HepG2 (cell line): ENCODE measurements around the gene ZNF273. TPM values are rescaled to one million over a fixed set of nuclear protein-coding genes. Genes with fewer than 3 reads are reported as not detected.

Experiments used
- CENPBD1 ChIP-seq: sonication (generic); formaldehyde crosslinking; IDR thresholded peaks from 2 replicates; pipeline ENCODE4 v1.8.0; 2022; ENCODE audit warnings: missing genetic modification reagents, low read depth, mild to moderate bottlenecking, borderline replicate concordance
- RNF2 ChIP-seq: fragments of 450-650 bp; conservative IDR thresholded peaks from 2 replicates; pipeline ENCODE4 v1.6.1; 2016; ENCODE audit warnings: low read depth
- SMAD9 ChIP-seq: sonication (generic); formaldehyde crosslinking; IDR thresholded peaks from 2 replicates; pipeline ENCODE4 v1.5.1; 2020; ENCODE audit warnings: mild to moderate bottlenecking, missing genetic modification reagents
- ZBTB8A ChIP-seq: sonication (generic); formaldehyde crosslinking; IDR thresholded peaks from 2 replicates; pipeline ENCODE4 v1.4.0; 2020; ENCODE audit warnings: mild to moderate bottlenecking, low read depth, missing genetic modification reagents, borderline replicate concordance
- ZMYM4 ChIP-seq: sonication (generic); formaldehyde crosslinking; IDR thresholded peaks from 2 replicates; pipeline ENCODE4 v1.8.1; 2023; ENCODE audit warnings: mild to moderate bottlenecking, missing genetic modification reagents
- ZNF142 ChIP-seq: sonication (generic); formaldehyde crosslinking; IDR thresholded peaks from 2 replicates; pipeline ENCODE4 v1.4.0; 2020; ENCODE audit warnings: missing genetic modification reagents
- ZNF281 ChIP-seq: sonication (generic); formaldehyde crosslinking; IDR thresholded peaks from 2 replicates; pipeline ENCODE4 v1.4.0; 2020; ENCODE audit warnings: missing genetic modification reagents, borderline replicate concordance
- ZNF574 ChIP-seq: sonication (generic); formaldehyde crosslinking; IDR thresholded peaks from 2 replicates; pipeline ENCODE4 v1.4.0; 2020; ENCODE audit warnings: missing genetic modification reagents
- ZNF777 ChIP-seq: sonication (generic); formaldehyde crosslinking; IDR thresholded peaks from 2 replicates; pipeline ENCODE4 v1.4.0; 2020; ENCODE audit warnings: missing genetic modification reagents
- ZUFSP ChIP-seq: sonication (generic); formaldehyde crosslinking; IDR thresholded peaks from 2 replicates; pipeline ENCODE4 v1.9.0; 2021; ENCODE audit warnings: missing genetic modification reagents, mild to moderate bottlenecking, borderline replicate concordance
- polyA plus RNA-seq, 8 experiments: library from polyadenylated mRNA; depleted of rRNA in 3 of 8; stranded (reverse) in 7 of 8; unstranded in 1 of 8; fragments of >200 nt; fragmentation: Illumina TruSeq in 4 of 8; extraction: Trizol in 4 of 8; gene quantifications; 2 replicates each; pipeline versions ENCODE4 v1.2.1 to v1.2.3, GENCODE V29; 2011 to 2016; ENCODE audit warnings: low read depth in 4 of 8, missing spikeins in 1 of 8, mixed read lengths in 1 of 8; ENCODE audit not compliant: insufficient read depth in 1 of 8
- total RNA-seq, 5 experiments: library from RNA; depleted of rRNA; stranded (reverse); fragments of >200 nt; fragmentation: Illumina TruSeq; extraction: Trizol; gene quantifications; 2 replicates each; pipeline ENCODE4 v1.2.3, GENCODE V29; 2016; ENCODE audit warnings: low read depth in 1 of 5

The ZNF273 gene
- total and polyA plus RNA-seq, 2 of the 13 experiments (the other 11 are each of a cell fraction or from before 2014, with no cell fraction given), result 1.7 to 5.8 TPM

- no peak for TF ChIP-seq ZBTB8A (CRISPR knock-in tag)
- no peak for TF ChIP-seq CENPBD1
- TF ChIP-seq ZNF142 (CRISPR knock-in tag), result no peak
- 0 out of 2 replicates have a peak, but pooled peaks have one; percentile 29 for TF ChIP-seq ZNF777
- no peak for TF ChIP-seq ZUFSP (CRISPR knock-in tag)
- TF ChIP-seq ZNF574 (CRISPR knock-in tag), result peak; percentile 72
- no peak for TF ChIP-seq ZNF281 (CRISPR knock-in tag)
- TF ChIP-seq RNF2, result no peak
- no peak for TF ChIP-seq SMAD9 (CRISPR knock-in tag)
- TF ChIP-seq ZMYM4, result peak; percentile 68
These were observed at the start of gene ZNF273 (continued) for GRCh38 chr7:64902806-64903721.
